ENCODE results near the gene S100A2.
"Not testable (repeated sequence)": the region's sequence is repeated elsewhere in the genome, so short reads cannot be mapped to it uniquely, and the experiment has no call there.

S100A2 gene

GRCh38 chr1:153592748-153593147 is 27.1 kb upstream of the S100A2 start:
- no peak overlapping the region for H3K27ac ChIP-seq
- TF ChIP-seq ZFX (IDR thresholded peaks at IDR 0.05; ENCODE audit: borderline replicate concordance): no peak
- TF ChIP-seq CTCF (IDR thresholded peaks at IDR 0.05): no peak

- no peak overlapping the region for H3K27ac ChIP-seq
- TF ChIP-seq CTCF (IDR thresholded peaks at IDR 0.05) (no peak), ZFX (IDR thresholded peaks at IDR 0.05; ENCODE audit: borderline replicate concordance) (no peak)
Measured at GRCh38 chr1:153588482-153588881, 22.8 kb upstream of the S100A2 start.

GRCh38 chr1:153588033-153588432 is 22.4 kb upstream of the S100A2 start:
- not testable (repeated sequence) for H3K27ac ChIP-seq

- TF ChIP-seq ZFX (IDR thresholded peaks at IDR 0.05; ENCODE audit: borderline replicate concordance) (no peak), CTCF (IDR thresholded peaks at IDR 0.05) (no peak)
- H3K27ac ChIP-seq: no peak overlapping the region
Measured at GRCh38 chr1:153587314-153587713, 21.7 kb upstream of the S100A2 start.

- H3K27ac ChIP-seq: no peak overlapping the region
- TF ChIP-seq ZFX (IDR thresholded peaks at IDR 0.05; ENCODE audit: borderline replicate concordance): no peak
- no peak for TF ChIP-seq CTCF (IDR thresholded peaks at IDR 0.05)
Measured at GRCh38 chr1:153586347-153586746, 20.7 kb upstream of the S100A2 start.

- no peak overlapping the region for H3K27ac ChIP-seq
- TF ChIP-seq ZFX (IDR thresholded peaks at IDR 0.05; ENCODE audit: borderline replicate concordance) (no peak), CTCF (IDR thresholded peaks at IDR 0.05) (no peak)
Measured at GRCh38 chr1:153585006-153585405, 19.4 kb upstream of the S100A2 start.

- TF ChIP-seq CTCF (IDR thresholded peaks at IDR 0.05): no peak
- TF ChIP-seq ZFX (IDR thresholded peaks at IDR 0.05; ENCODE audit: borderline replicate concordance): no peak
- H3K27ac ChIP-seq: no peak overlapping the region
Measured at GRCh38 chr1:153583976-153584375, 18.3 kb upstream of the S100A2 start.

- H3K27ac ChIP-seq: not testable (repeated sequence)
Measured at GRCh38 chr1:153583514-153583913, 17.9 kb upstream of the S100A2 start.

- H3K27ac ChIP-seq: not testable (repeated sequence)
Measured at GRCh38 chr1:153582836-153583235, 17.2 kb upstream of the S100A2 start.
